ENCODE results near the gene OR4L1. TPM values are rescaled to one million over a fixed set of nuclear protein-coding genes. Genes with fewer than 3 reads are reported as not detected.
"Not testable (repeated sequence)": the region's sequence is repeated elsewhere in the genome, so short reads cannot be mapped to it uniquely, and the experiment has no call there.

OR4L1 gene, protein sequence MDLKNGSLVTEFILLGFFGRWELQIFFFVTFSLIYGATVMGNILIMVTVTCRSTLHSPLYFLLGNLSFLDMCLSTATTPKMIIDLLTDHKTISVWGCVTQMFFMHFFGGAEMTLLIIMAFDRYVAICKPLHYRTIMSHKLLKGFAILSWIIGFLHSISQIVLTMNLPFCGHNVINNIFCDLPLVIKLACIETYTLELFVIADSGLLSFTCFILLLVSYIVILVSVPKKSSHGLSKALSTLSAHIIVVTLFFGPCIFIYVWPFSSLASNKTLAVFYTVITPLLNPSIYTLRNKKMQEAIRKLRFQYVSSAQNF
- not detected in 2 replicates for total RNA-seq (2014; rRNA removed; shearing (Covaris generic))
- polyA plus RNA-seq (2015; cell fraction: cytosol; rRNA removed) = not detected in 2 replicates
- not detected in 2 replicates for polyA plus RNA-seq (2015; cell fraction: nucleus; rRNA removed)

DNA sequence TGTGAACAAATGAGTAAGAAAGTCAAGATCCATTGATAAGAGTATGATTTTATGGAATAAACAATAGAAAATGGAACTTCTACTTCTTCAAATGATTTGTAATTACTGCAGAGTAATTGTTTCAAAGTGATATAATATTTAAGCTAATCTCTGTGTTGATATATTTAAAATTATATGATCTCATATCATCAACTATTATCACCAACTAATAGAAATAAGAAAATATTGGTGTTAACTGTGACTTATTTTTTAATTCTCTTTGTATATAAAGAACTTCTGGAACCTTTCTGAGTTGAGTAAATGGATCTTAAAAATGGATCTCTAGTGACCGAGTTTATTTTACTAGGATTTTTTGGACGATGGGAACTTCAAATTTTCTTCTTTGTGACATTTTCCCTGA is at the start of gene OR4L1:
TSS of gene OR4L1 (plus strand) at position 301 of the 400 bp plus-strand sequence. CDS start at position 301, 0 bp downstream.
- no peak for DNase-seq (ENCODE audit: low read depth, low spot score)
- in situ Hi-C loops (cut with HindIII; ENCODE audit: low pct_unique_long_range_greater_than_20kb, low sequenced_read_pairs) = no loop called here

DNA sequence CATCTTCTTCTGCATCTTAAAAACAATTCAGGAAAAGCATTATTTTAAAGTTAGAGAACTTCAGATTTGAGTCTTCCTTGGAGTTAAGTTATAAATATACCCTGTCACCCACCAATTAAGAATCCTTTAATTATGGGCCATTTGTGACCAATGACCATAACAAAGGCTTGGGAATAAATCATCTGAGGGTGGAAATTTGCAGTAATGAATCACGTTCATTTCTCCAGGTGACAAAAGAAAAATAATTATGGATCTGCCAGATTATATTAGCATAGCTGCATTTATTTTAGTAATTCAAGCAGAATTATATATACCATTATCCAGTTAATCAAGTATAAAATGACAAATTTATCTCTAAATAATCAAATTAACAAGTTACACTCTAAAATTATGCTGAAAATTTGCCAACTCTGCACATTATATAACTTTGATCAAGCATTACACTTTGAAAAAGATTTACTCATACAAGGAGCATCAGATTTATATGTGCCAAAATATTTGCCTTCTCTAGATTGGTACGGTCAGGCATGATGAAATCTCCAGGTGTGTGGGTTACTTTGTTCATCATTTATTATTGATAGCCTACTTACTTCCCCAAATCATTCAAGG is 40.5 kb upstream of the OR4L1 start, which contains the start of gene OR4K14:
TSS of gene OR4K14 (minus strand) at position 51 of the 609 bp plus-strand sequence. CDS start 4,114 bp downstream, outside the sequence.
- in situ Hi-C loops (cut with HindIII; ENCODE audit: low pct_unique_long_range_greater_than_20kb, low sequenced_read_pairs) = no loop called here
- DNase-seq (ENCODE audit: low read depth, low spot score) = no peak

DNA sequence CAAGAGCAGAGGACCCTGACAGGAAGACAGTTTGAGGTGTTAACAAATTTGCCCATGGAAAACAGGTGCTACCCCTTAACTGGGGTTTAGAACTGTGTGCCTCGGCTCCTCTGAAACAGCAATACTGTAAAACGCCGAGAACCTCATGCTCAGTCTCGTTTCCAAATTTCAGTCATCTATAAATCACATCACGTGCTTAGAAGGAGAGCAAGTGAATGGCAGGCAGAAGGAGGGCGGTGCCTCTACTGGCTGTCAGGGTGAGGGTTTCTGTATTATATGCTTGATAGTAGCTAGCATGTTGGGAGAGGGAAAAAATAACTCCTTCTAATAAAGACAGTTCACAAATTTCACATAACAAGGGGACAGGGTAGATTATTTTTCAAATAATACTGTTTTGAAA is 28.8 kb upstream of the OR4L1 start:
- in situ Hi-C loops (cut with HindIII; ENCODE audit: low pct_unique_long_range_greater_than_20kb, low sequenced_read_pairs) = no loop called here
- no peak for DNase-seq (ENCODE audit: low read depth, low spot score)

DNA sequence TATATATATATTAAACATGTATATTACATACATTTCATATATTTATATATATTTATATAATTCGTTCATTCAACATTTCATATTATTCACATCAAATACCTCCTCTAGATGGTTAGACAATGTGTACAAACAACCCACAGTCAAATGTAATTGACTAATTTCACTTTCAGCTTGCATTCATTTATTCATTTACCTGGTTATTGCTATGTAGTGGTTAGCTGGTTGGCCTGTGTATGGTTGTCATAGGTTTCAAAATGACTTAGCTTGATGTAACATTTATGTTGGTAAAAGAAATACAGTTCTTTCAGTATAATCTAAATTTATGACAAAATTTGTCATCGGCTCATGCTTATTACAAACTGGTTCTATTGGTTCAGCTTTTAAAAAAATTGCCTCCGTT is 24.4 kb upstream of the OR4L1 start:
- no peak for DNase-seq (ENCODE audit: low read depth, low spot score)
- in situ Hi-C loops (cut with HindIII; ENCODE audit: low pct_unique_long_range_greater_than_20kb, low sequenced_read_pairs) = no loop called here

DNA sequence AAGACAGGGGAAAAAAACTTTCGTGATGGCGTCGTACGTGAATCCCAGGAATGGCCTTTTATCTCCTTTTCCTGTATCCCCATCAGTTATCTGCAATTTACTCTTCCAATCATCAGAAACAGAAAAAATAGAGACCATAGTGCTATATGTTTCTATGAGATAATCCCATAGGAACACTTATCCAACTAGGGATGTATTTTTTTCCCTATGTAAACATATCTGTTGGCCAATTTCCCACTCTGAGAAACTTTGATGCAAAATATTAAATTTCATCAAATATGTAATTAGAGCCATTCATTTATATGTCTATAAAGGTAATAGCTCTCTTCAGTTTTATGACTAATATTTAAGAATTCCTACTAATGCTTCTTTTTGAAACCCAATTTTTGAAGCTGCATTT is 23.9 kb upstream of the OR4L1 start, which contains the start of gene OR4K13:
TSS of gene OR4K13 (minus strand) at position 101 of the 400 bp plus-strand sequence. CDS start 1,280 bp downstream, outside the sequence.
- in situ Hi-C loops (cut with HindIII; ENCODE audit: low pct_unique_long_range_greater_than_20kb, low sequenced_read_pairs) = no loop called here
- DNase-seq (ENCODE audit: low read depth, low spot score) = no peak

DNA sequence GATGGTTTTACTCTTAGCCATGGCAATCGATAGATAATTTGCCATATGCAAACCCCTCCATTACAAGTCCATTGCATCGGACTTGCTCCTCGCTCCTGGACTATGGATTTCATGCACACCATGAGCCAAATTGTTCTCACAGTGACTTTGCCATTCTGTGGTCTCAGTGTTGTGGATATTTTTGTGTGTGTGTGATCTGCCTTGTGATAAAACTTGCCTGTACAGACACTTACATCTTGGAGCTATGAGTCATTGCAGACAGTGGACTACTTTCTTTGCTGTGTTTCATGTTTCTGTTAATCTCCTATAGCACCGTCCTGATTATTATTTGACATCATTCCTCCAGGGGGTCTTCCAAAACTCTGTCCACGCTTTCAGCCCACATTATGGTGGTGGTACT is 15.6 kb upstream of the OR4L1 start:
- DNase-seq (ENCODE audit: low read depth, low spot score) = peak; percentile 16

DNA sequence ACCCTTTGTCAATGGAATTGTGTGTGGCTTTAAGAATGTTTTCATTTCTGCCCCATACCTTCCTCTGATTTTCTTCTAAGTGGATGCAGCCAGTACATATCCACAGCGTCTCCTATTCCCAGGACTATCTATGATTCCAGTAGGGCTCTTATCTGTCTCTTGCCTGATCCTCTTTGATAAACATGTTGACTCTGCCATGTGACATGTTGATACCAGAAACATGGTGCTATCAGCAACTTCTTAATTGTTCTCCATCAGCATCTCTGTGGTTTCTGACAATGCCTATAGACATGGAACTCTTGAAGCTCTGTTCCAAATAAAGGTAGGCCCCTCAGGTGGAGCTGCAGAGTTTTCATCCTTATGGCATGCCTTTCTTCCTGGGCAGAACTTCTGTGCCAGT is 11.6 kb upstream of the OR4L1 start:
- no peak for DNase-seq (ENCODE audit: low read depth, low spot score)
- in situ Hi-C loops (cut with HindIII; ENCODE audit: low pct_unique_long_range_greater_than_20kb, low sequenced_read_pairs) = no loop called here

More for the DNA sequence above, 15.6 kb upstream of the OR4L1 start:
- in situ Hi-C loops (cut with HindIII; ENCODE audit: low pct_unique_long_range_greater_than_20kb, low sequenced_read_pairs) = no loop called here

DNA sequence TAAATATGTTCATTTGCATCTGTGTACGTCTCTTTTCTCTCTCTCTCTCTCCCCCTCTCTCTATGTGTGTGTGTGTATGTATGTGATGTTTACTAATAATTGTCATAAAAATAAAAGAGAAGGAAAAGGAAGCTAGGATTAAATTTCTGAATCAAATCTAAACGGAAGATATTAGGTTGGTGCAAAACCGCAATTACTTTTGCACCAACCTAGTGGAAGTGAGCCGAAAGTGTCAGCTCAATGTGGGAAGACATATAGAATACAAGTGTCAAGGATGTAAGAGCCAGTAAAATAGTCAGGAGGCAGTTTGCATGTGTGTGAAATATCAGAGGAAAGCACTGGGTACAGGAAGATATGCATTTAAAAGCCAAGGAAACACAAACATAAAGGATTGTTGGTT is 32.2 kb downstream of the OR4L1 start:
- in situ Hi-C loops (cut with HindIII; ENCODE audit: low pct_unique_long_range_greater_than_20kb, low sequenced_read_pairs) = no loop called here
- no peak for DNase-seq (ENCODE audit: low read depth, low spot score)

DNA sequence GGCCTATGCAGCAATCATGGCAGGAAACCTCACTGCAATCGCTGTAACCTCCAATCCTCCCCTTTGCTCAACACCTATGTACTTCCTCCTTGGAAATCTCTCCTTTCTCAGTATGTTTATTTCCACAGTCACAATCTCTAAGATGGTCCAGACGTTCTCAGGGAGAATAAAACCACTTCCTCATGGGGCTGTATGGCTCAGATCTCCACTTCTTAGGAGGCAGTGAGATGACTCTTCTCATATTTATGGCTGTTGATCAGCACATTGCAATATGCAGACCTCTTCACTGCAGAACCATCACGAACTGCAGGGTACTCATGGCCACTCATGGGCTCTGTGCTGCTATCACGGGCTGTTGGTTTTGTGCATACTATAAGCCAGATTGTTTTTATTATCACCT is 33.6 kb downstream of the OR4L1 start:
- in situ Hi-C loops (cut with HindIII; ENCODE audit: low pct_unique_long_range_greater_than_20kb, low sequenced_read_pairs) = no loop called here
- no peak for DNase-seq (ENCODE audit: low read depth, low spot score)

DNA sequence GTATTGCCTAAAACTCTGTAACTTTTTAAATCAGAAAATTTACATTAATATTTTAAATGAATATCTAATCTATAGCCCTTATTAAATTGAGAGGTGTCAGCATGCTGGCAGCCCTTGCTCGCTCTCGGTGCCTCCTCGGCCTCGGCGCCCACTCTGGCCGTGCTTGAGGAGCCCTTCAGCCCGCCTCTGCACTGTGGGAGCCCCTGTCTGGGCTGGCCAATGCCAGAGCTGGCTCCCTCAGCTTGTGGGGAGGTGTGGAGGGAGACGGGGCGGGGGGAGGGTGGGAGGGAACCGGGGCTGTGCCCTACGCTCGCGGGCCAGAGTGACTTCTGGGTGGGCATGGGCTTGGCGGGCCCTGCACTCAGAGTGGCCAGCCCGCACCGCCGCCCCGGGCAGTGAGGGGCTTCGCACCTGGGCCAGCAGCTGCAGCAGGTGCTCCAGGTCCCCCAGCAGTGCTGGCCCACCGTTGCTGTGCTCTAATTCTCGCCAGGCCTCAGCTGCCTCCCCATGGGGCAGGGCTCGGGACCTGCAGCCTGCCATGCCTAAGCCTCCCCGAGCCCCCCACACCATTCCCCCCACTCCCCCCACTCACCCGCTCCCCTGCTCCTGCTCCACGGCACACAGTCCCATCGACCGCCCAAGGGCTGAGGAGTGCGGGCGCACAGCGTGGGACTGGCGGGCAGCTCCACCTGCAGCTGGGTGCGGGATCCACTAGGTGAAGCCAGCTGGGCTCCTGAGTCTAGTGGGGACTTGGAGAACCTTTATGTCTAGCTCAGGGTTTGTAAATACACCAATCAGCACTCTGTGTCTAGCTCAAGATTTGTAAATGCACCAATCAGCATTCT is 39.3 kb downstream of the OR4L1 start:
- in situ Hi-C loops (cut with HindIII; ENCODE audit: low pct_unique_long_range_greater_than_20kb, low sequenced_read_pairs); DNase-seq (ENCODE audit: low read depth, low spot score): not testable (repeated sequence)

DNA sequence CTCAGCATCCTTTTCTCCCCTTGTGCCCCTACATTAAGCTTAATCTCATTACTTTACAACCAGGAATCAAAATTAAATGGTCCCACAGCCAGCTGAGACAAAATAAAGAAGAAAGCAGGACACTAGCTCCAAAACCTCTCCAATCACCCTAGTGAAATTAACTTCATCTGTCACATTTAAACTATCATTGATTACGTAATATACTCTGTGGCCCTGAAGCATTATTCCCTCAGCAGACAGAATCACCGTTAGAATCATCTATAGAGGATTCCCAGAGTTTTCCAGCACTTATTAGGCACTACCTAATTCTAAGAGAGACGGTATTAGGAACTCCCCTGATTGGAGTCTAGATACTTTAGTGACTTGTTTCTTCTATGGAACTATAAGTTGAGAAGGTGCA is 50.6 kb downstream of the OR4L1 start, which contains the start of gene OR4K17:
TSS of gene OR4K17 (plus strand) at position 302 of the 400 bp plus-strand sequence. CDS start 6,761 bp downstream, outside the sequence.
- no peak for DNase-seq (ENCODE audit: low read depth, low spot score)
- in situ Hi-C loops (cut with HindIII; ENCODE audit: low pct_unique_long_range_greater_than_20kb, low sequenced_read_pairs) = no loop called here

Small RNA genes within 50 kb of the gene (small RNA-seq; reads per million reads assigned to genes)
- gene RNA5SP380 = 0 to 0.02 reads per million in 2 experiments

Other genes starting within 250 kb of the OR4L1 start
- gene OR4K2, start 184.9 kb upstream of the OR4L1 start, total RNA-seq (2014; rRNA removed; shearing (Covaris generic)) = not detected in 2 replicates
- gene OR4K5, start 139.4 kb upstream of the OR4L1 start, total RNA-seq (2014; rRNA removed; shearing (Covaris generic)) = not detected in 2 replicates
- not detected in 2 replicates for gene OR4K1, start 129.1 kb upstream of the OR4L1 start, total RNA-seq (2014; rRNA removed; shearing (Covaris generic))
- gene OR4K15, start 84.5 kb upstream of the OR4L1 start, total RNA-seq (2014; rRNA removed; shearing (Covaris generic)) = not detected in 2 replicates
- gene OR4Q2, start 57.9 kb upstream of the OR4L1 start, total RNA-seq (2014; rRNA removed; shearing (Covaris generic)) = not detected in 2 replicates
- gene OR4K14, start 40.7 kb upstream of the OR4L1 start, total RNA-seq (2014; rRNA removed; shearing (Covaris generic)) = not detected in 2 replicates
- gene OR4K13, start 24.0 kb upstream of the OR4L1 start, total RNA-seq (2014; rRNA removed; shearing (Covaris generic)) = not detected in 2 replicates
- gene OR4K17, start 50.7 kb downstream of the OR4L1 start, total RNA-seq (2014; rRNA removed; shearing (Covaris generic)) = not detected in 2 replicates
- gene OR4N5, start 78.8 kb downstream of the OR4L1 start, total RNA-seq (2014; rRNA removed; shearing (Covaris generic)) = not detected in 2 replicates
- gene OR11G2, start 130.9 kb downstream of the OR4L1 start, total RNA-seq (2014; rRNA removed; shearing (Covaris generic)) = not detected in 2 replicates
- not detected in 2 replicates for gene OR11H6, start 163.7 kb downstream of the OR4L1 start, total RNA-seq (2014; rRNA removed; shearing (Covaris generic))
- not detected in 2 replicates for gene OR11H7, start 168.9 kb downstream of the OR4L1 start, total RNA-seq (2014; rRNA removed; shearing (Covaris generic))
- not detected in 2 replicates for gene OR11H4, start 179.2 kb downstream of the OR4L1 start, total RNA-seq (2014; rRNA removed; shearing (Covaris generic))
- gene TTC5, start 245.9 kb downstream of the OR4L1 start, total RNA-seq (2014; rRNA removed; shearing (Covaris generic)) = 23.3 and 23.9 TPM in 2 replicates

Measured in SK-MEL-5 (cell line).